BE2C (cell line): ENCODE data around the gene CPO.
"Not testable (repeated sequence)": the region's sequence is repeated elsewhere in the genome, so short reads cannot be mapped to it uniquely, and the experiment has no call there.

ENCODE experiments used
- DNase-seq: peaks from one replicate; pipeline ENCODE4 v3.0.0-alpha.2; 2020
- H3K27me3 ChIP-seq: fragments of 250-450 bp; sonication (Bioruptor Pico); 2 replicates; pipeline ENCODE4 v1.5.1; 2020; ENCODE audit warnings: mild to moderate bottlenecking
- H3K36me3 ChIP-seq: fragments of 250-450 bp; sonication (Bioruptor Pico); 2 replicates; pipeline ENCODE4 v1.5.1; 2020; ENCODE audit warnings: mild to moderate bottlenecking
- H3K4me1 ChIP-seq: fragments of 250-450 bp; sonication (Bioruptor Pico); 2 replicates; pipeline ENCODE4 v1.5.1; 2020
- H3K4me3 ChIP-seq: 2 replicates; pipeline ENCODE4 v1.5.1; 2011; ENCODE audit warnings: low read depth, low read length
- H3K9me3 ChIP-seq: fragments of 250-450 bp; sonication (Bioruptor Pico); 2 replicates; pipeline ENCODE4 v1.5.1; 2020
- TF ChIP-seq, protein P1 (sequence below): IDR thresholded peaks from 2 replicates; pipeline ENCODE4 v1.5.1; 2012; ENCODE audit warnings: mild to moderate bottlenecking, low read depth, low read length

The CPO gene

GRCh38 chr2:206942592-206943478 lies 3.5 kb downstream of the CPO start:
- TF ChIP-seq, protein P1, sequence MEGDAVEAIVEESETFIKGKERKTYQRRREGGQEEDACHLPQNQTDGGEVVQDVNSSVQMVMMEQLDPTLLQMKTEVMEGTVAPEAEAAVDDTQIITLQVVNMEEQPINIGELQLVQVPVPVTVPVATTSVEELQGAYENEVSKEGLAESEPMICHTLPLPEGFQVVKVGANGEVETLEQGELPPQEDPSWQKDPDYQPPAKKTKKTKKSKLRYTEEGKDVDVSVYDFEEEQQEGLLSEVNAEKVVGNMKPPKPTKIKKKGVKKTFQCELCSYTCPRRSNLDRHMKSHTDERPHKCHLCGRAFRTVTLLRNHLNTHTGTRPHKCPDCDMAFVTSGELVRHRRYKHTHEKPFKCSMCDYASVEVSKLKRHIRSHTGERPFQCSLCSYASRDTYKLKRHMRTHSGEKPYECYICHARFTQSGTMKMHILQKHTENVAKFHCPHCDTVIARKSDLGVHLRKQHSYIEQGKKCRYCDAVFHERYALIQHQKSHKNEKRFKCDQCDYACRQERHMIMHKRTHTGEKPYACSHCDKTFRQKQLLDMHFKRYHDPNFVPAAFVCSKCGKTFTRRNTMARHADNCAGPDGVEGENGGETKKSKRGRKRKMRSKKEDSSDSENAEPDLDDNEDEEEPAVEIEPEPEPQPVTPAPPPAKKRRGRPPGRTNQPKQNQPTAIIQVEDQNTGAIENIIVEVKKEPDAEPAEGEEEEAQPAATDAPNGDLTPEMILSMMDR: no peak
- no peaks in the 10 kb centered on the region for H3K27me3 ChIP-seq

GRCh38 chr2:206953404-206953803 lies 14.1 kb downstream of the CPO start:
- not testable (repeated sequence) for H3K27me3 ChIP-seq, H3K9me3 ChIP-seq, H3K4me3 ChIP-seq, DNase-seq, H3K36me3 ChIP-seq, H3K4me1 ChIP-seq

More at GRCh38 chr2:206942592-206943478, 3.5 kb downstream of the CPO start:
- H3K36me3 ChIP-seq: no peaks in the 10 kb centered on the region
- H3K9me3 ChIP-seq: no peaks in the 10 kb centered on the region; the same call in 1 of the 2 replicates
- no peak overlapping the region for H3K4me3 ChIP-seq
- H3K4me1 ChIP-seq: no peaks in the 10 kb centered on the region
- no peak for DNase-seq

DNA sequence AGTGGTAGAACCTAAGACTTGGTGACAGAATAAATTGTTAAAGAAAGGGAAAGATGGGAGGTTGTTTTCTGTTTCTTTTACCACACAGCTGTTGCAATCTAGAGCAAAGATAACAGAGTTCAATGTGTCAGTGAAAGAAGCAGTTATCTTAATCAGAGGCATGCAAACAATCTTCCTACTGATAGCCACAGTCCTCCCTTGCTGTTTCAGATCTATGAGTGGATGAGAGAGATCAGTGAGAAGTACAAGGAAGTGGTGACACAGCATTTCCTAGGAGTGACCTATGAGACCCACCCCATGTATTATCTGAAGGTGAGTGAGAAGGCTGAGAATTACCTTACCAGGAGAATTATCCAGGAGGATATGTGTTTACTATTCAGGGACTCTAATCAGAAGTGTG lies 15.9 kb downstream of the CPO start:
- peaks cover 4% of the 10 kb centered on the region; the same call in 1 of the 2 replicates for H3K9me3 ChIP-seq
- no peak overlapping the region for H3K4me3 ChIP-seq
- DNase-seq: no peak
- H3K4me1 ChIP-seq: no peaks in the 10 kb centered on the region
- H3K27me3 ChIP-seq: no peaks in the 10 kb centered on the region
- no peaks in the 10 kb centered on the region for H3K36me3 ChIP-seq
- TF ChIP-seq, protein P1: no peak

- Histone ChIP-seq H3K4me3 (no peak overlapping the region), H3K36me3 (no peaks in the 10 kb centered on the region), H3K4me1 (no peaks in the 10 kb centered on the region), H3K27me3 (no peaks in the 10 kb centered on the region), H3K9me3 (peaks cover 4% of the 10 kb centered on the region; the same call in 1 of the 2 replicates)
- DNase-seq: no peak
- TF ChIP-seq, protein P1: no peak
Measured at GRCh38 chr2:206958261-206958660, 18.9 kb downstream of the CPO start.

GRCh38 chr2:206962966-206963365 lies 23.6 kb downstream of the CPO start:
- no peak for DNase-seq
- Histone ChIP-seq H3K4me3 (no peak overlapping the region), H3K4me1 (no peaks in the 10 kb centered on the region), H3K27me3 (no peaks in the 10 kb centered on the region), H3K36me3 (no peaks in the 10 kb centered on the region), H3K9me3 (no peaks in the 10 kb centered on the region; the same call in 1 of the 2 replicates)
- TF ChIP-seq, protein P1: no peak

DNA sequence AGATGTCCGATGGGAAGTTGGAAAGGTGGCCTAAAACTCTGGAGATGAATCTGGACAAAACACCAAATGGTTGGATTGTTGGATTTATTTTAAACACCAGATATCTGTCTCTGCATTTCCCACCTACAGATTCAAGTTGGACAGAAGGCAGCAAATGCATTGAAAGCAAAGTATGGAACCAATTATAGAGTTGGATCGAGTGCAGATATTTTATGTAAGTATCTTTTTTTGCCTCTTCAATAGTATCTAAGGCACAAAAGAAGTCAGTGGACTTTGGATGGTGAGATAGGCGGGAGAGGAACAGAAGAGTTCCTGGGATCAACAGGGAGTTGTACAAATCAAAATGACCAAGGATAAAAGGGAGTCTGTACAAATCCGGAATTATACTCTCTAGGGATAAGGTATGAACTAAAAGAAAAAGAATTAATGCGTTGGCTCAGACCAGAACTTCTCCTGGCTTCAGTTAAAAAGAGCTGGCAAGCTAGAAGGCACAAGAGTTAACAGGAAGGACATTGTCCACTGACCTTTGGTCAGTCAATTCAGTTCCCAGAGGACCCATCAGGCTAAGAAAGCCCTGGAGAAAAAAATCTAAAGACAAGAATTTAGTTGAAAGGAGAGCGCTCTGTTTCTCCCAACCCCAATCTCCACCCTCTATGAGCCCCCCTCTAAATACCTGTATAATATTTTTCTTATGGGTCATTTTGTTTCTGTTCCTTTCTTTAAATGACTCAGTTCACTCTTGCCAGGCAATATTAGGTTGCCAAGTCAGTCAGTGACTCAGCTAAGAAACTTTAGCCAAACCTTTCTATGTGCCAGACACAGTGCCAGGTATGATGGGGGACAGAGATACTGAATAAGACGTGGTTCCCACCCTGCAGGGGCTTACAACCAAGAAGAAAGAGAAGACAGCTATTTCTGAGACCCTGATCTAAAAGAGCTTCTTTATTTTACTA lies 29.1 kb downstream of the CPO start:
- Histone ChIP-seq H3K36me3 (no peaks in the 10 kb centered on the region), H3K27me3 (no peaks in the 10 kb centered on the region), H3K4me3 (no peak overlapping the region), H3K4me1 (no peaks in the 10 kb centered on the region), H3K9me3 (no peaks in the 10 kb centered on the region; the same call in 1 of the 2 replicates)
- TF ChIP-seq, protein P1: no peak
- DNase-seq: no peak
